HepG2 (cell line): ENCODE measurements around the gene FAAP20. TPM values are rescaled to one million over a fixed set of nuclear protein-coding genes. Genes with fewer than 3 reads are reported as not detected.

Experiments
- CENPBD1 ChIP-seq: sonication (generic); formaldehyde crosslinking; IDR thresholded peaks from 2 replicates; pipeline ENCODE4 v1.8.0; 2022; ENCODE audit warnings: missing genetic modification reagents, low read depth, mild to moderate bottlenecking, borderline replicate concordance
- GABPB1 ChIP-seq: IDR thresholded peaks from 2 replicates; pipeline ENCODE4 v1.6.1; 2016; ENCODE audit warnings: mild to moderate bottlenecking, missing genetic modification reagents, moderate library complexity, missing compliant biosample characterization
- GFI1 ChIP-seq: sonication (generic); formaldehyde crosslinking; IDR thresholded peaks from 2 replicates; pipeline ENCODE4 v1.5.0; 2020; ENCODE audit warnings: missing genetic modification reagents, mild to moderate bottlenecking, borderline replicate concordance
- HNF1B ChIP-seq: sonication (generic); formaldehyde crosslinking; IDR thresholded peaks from 2 replicates; pipeline ENCODE4 v1.5.1; 2020; ENCODE audit warnings: mild to moderate bottlenecking, moderate library complexity, missing genetic modification reagents
- MAFG ChIP-seq: sonication (generic); formaldehyde crosslinking; IDR thresholded peaks from 2 replicates; pipeline ENCODE4 v1.5.1; 2020; ENCODE audit warnings: mild to moderate bottlenecking, missing genetic modification reagents
- NFYC ChIP-seq: IDR thresholded peaks from 2 replicates; pipeline ENCODE4 v1.6.1; 2016; ENCODE audit warnings: missing genetic modification reagents, missing compliant biosample characterization
- SMARCE1 ChIP-seq: fragments of 450-650 bp; IDR thresholded peaks from 2 replicates; pipeline ENCODE4 v1.6.1; 2017; ENCODE audit warnings: borderline replicate concordance
- SP2 ChIP-seq: sonication (generic); formaldehyde crosslinking; IDR thresholded peaks from 2 replicates; pipeline ENCODE4 v1.5.1; 2020; ENCODE audit warnings: mild to moderate bottlenecking, missing genetic modification reagents
- TEAD2 ChIP-seq: sonication (generic); formaldehyde crosslinking; IDR thresholded peaks from 2 replicates; pipeline ENCODE4 v1.9.0; 2021; ENCODE audit warnings: missing genetic modification reagents
- ZMYM3 ChIP-seq: sonication (generic); formaldehyde crosslinking; IDR thresholded peaks from 2 replicates; pipeline ENCODE4 v1.5.1; 2020; ENCODE audit warnings: mild to moderate bottlenecking, missing genetic modification reagents
- ZMYM4 ChIP-seq: sonication (generic); formaldehyde crosslinking; IDR thresholded peaks from 2 replicates; pipeline ENCODE4 v1.8.1; 2023; ENCODE audit warnings: mild to moderate bottlenecking, missing genetic modification reagents
- ZNF30 ChIP-seq: sonication (generic); formaldehyde crosslinking; IDR thresholded peaks from 2 replicates; pipeline ENCODE4 v1.5.0; 2020; ENCODE audit warnings: mild to moderate bottlenecking, missing genetic modification reagents
- ZNF343 ChIP-seq: sonication (generic); formaldehyde crosslinking; IDR thresholded peaks from 2 replicates; pipeline ENCODE4 v1.4.0; 2020; ENCODE audit warnings: mild to moderate bottlenecking, missing genetic modification reagents
- ZNF576 ChIP-seq: sonication (generic); formaldehyde crosslinking; IDR thresholded peaks from 2 replicates; pipeline ENCODE4 v1.4.0; 2020; ENCODE audit warnings: mild to moderate bottlenecking, missing genetic modification reagents
- ZNF781 ChIP-seq: sonication (generic); formaldehyde crosslinking; IDR thresholded peaks from 2 replicates; pipeline ENCODE4 v1.5.1; 2020; ENCODE audit warnings: borderline replicate concordance, mild to moderate bottlenecking, missing genetic modification reagents; ENCODE audit errors: not compliant biosample characterization
- ZSCAN25 ChIP-seq: sonication (generic); formaldehyde crosslinking; IDR thresholded peaks from 2 replicates; pipeline ENCODE4 v1.8.0; 2022; ENCODE audit warnings: mild to moderate bottlenecking, missing genetic modification reagents
- ZSCAN31 ChIP-seq: sonication (generic); formaldehyde crosslinking; IDR thresholded peaks from 2 replicates; pipeline ENCODE4 v1.5.0; 2020; ENCODE audit warnings: low read depth, mild to moderate bottlenecking, missing genetic modification reagents
- polyA plus RNA-seq, 8 experiments: library from polyadenylated mRNA; depleted of rRNA in 3 of 8; stranded (reverse) in 7 of 8; unstranded in 1 of 8; fragments of >200 nt; fragmentation: Illumina TruSeq in 4 of 8; extraction: Trizol in 4 of 8; gene quantifications; 2 replicates each; pipeline versions ENCODE4 v1.2.1 to v1.2.3, GENCODE V29; 2011 to 2016; ENCODE audit warnings: low read depth in 4 of 8, missing spikeins in 1 of 8, mixed read lengths in 1 of 8; ENCODE audit not compliant: insufficient read depth in 1 of 8
- total RNA-seq, 5 experiments: library from RNA; depleted of rRNA; stranded (reverse); fragments of >200 nt; fragmentation: Illumina TruSeq; extraction: Trizol; gene quantifications; 2 replicates each; pipeline ENCODE4 v1.2.3, GENCODE V29; 2016; ENCODE audit warnings: low read depth in 1 of 5
- TF ChIP-seq, protein P1 (sequence below): sonication (generic); formaldehyde crosslinking; IDR thresholded peaks from 2 replicates; pipeline ENCODE4 v1.5.0; 2020; ENCODE audit warnings: mild to moderate bottlenecking, missing genetic modification reagents, borderline replicate concordance

FAAP20 gene
- total and polyA plus RNA-seq, 2 of the 13 experiments (the other 11 are each of a cell fraction or from before 2014, with no cell fraction given) = 9.6 to 10.8 TPM

GRCh38 chr1:2199042-2199810 is 4.7 kb upstream of the FAAP20 start (continued):
- TF ChIP-seq GABPB1 = peak; percentile 24; the same call in 1 of the 2 replicates
- no peak for TF ChIP-seq ZNF576
- TF ChIP-seq SP2 (CRISPR knock-in tag) = 0 out of 2 replicates have a peak, but pooled peaks have one; percentile 26
- TF ChIP-seq TEAD2 (CRISPR knock-in tag) = no peak
- peak; percentile 71 for TF ChIP-seq NFYC (CRISPR knock-in tag)
- TF ChIP-seq ZSCAN31 (CRISPR knock-in tag) = no peak
- no peak for TF ChIP-seq ZMYM4 (CRISPR knock-in tag)
- no peak for TF ChIP-seq CENPBD1 (CRISPR knock-in tag)
- TF ChIP-seq SMARCE1 = no peak
- no peak for TF ChIP-seq GFI1 (CRISPR knock-in tag)
- TF ChIP-seq, protein P1, sequence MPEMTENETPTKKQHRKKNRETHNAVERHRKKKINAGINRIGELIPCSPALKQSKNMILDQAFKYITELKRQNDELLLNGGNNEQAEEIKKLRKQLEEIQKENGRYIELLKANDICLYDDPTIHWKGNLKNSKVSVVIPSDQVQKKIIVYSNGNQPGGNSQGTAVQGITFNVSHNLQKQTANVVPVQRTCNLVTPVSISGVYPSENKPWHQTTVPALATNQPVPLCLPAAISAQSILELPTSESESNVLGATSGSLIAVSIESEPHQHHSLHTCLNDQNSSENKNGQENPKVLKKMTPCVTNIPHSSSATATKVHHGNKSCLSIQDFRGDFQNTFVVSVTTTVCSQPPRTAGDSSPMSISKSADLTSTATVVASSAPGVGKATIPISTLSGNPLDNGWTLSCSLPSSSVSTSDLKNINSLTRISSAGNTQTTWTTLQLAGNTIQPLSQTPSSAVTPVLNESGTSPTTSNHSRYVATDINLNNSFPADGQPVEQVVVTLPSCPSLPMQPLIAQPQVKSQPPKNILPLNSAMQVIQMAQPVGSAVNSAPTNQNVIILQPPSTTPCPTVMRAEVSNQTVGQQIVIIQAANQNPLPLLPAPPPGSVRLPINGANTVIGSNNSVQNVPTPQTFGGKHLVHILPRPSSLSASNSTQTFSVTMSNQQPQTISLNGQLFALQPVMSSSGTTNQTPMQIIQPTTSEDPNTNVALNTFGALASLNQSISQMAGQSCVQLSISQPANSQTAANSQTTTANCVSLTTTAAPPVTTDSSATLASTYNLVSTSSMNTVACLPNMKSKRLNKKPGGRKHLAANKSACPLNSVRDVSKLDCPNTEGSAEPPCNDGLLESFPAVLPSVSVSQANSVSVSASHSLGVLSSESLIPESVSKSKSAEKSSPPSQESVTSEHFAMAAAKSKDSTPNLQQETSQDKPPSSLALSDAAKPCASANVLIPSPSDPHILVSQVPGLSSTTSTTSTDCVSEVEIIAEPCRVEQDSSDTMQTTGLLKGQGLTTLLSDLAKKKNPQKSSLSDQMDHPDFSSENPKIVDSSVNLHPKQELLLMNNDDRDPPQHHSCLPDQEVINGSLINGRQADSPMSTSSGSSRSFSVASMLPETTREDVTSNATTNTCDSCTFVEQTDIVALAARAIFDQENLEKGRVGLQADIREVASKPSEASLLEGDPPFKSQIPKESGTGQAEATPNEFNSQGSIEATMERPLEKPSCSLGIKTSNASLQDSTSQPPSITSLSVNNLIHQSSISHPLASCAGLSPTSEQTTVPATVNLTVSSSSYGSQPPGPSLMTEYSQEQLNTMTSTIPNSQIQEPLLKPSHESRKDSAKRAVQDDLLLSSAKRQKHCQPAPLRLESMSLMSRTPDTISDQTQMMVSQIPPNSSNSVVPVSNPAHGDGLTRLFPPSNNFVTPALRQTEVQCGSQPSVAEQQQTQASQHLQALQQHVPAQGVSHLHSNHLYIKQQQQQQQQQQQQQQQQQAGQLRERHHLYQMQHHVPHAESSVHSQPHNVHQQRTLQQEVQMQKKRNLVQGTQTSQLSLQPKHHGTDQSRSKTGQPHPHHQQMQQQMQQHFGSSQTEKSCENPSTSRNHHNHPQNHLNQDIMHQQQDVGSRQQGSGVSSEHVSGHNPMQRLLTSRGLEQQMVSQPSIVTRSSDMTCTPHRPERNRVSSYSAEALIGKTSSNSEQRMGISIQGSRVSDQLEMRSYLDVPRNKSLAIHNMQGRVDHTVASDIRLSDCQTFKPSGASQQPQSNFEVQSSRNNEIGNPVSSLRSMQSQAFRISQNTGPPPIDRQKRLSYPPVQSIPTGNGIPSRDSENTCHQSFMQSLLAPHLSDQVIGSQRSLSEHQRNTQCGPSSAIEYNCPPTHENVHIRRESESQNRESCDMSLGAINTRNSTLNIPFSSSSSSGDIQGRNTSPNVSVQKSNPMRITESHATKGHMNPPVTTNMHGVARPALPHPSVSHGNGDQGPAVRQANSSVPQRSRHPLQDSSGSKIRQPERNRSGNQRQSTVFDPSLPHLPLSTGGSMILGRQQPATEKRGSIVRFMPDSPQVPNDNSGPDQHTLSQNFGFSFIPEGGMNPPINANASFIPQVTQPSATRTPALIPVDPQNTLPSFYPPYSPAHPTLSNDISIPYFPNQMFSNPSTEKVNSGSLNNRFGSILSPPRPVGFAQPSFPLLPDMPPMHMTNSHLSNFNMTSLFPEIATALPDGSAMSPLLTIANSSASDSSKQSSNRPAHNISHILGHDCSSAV = no peak
- TF ChIP-seq ZSCAN25 (CRISPR knock-in tag) = peak; percentile 90
- TF ChIP-seq ZNF343 (CRISPR knock-in tag) = no peak
- no peak for TF ChIP-seq MAFG (CRISPR knock-in tag)
- peak; percentile 56 for TF ChIP-seq HNF1B (CRISPR knock-in tag)
- 0 out of 2 replicates have a peak, but pooled peaks have one; percentile 52 for TF ChIP-seq ZNF30
- TF ChIP-seq ZNF781 (CRISPR knock-in tag) = no peak
- TF ChIP-seq ZMYM3 (CRISPR knock-in tag) = no peak
